A549 (cell line): Measurements from ENCODE around the gene SHANK1.
"Not testable (repeated sequence)": the region's sequence is repeated elsewhere in the genome, so short reads cannot be mapped to it uniquely, and the experiment has no call there.

Experiments used
- EP300 ChIP-seq, 2 experiments: fragments of >200 bp; sonication (Bioruptor Twin); formaldehyde crosslinking; IDR thresholded peaks; 2 replicates in 1 of 2; 3 replicates in 1 of 2; pipeline ENCODE4 v1.6.1; 2016 to 2017
- HOXB5 ChIP-seq: fragments of 250-450 bp; sonication (Bioruptor Pico); IDR thresholded peaks from 2 replicates; pipeline ENCODE4 v1.5.0; 2020; ENCODE audit warnings: mild to moderate bottlenecking, moderate library complexity
- MAFK ChIP-seq: fragments of 450-650 bp; IDR thresholded peaks from 2 replicates; pipeline ENCODE4 v1.6.1; 2014; ENCODE audit not compliant: partially characterized antibody
- MYC ChIP-seq: IDR thresholded peaks from 2 replicates; pipeline ENCODE4 v1.6.1; 2012; ENCODE audit warnings: mild to moderate bottlenecking, inconsistent platforms, low read length, improper control_type of control experiment, borderline replicate concordance
- POLR2A ChIP-seq: IDR thresholded peaks from 2 replicates; pipeline ENCODE4 v1.6.1; 2012; ENCODE audit warnings: mild to moderate bottlenecking, low read length
- POLR2AphosphoS2 ChIP-seq: conservative IDR thresholded peaks from 2 replicates; pipeline ENCODE4 v1.6.1; 2012; ENCODE audit warnings: low read length, improper control_type of control experiment, inconsistent platforms
- RARB ChIP-seq: fragments of 250-450 bp; sonication (Bioruptor Pico); IDR thresholded peaks from 2 replicates; pipeline ENCODE4 v1.8.0; 2021; ENCODE audit warnings: mild to moderate bottlenecking, moderate library complexity
- RCOR1 ChIP-seq: fragments of 150-350 bp; IDR thresholded peaks from 2 replicates; pipeline ENCODE4 v1.6.1; 2014; ENCODE audit warnings: antibody characterized with exemption, low read length, low read depth
- SREBF2 ChIP-seq: fragments of 450-650 bp; IDR thresholded peaks from 2 replicates; pipeline ENCODE4 v1.6.1; 2014; ENCODE audit warnings: mild to moderate bottlenecking, moderate library complexity
- TF ChIP-seq, protein P1 (sequence below): fragments of >200 bp; sonication (Bioruptor Twin); formaldehyde crosslinking; IDR thresholded peaks from 3 replicates; pipeline ENCODE4 v1.5.1; 2016
- TF ChIP-seq, protein P2 (sequence below): fragments of 200-600 bp; sonication (generic); IDR thresholded peaks from 2 replicates; pipeline ENCODE4 v1.6.1; 2016; ENCODE audit warnings: antibody characterized with exemption, mild to moderate bottlenecking, moderate library complexity

- not testable (repeated sequence) for TF ChIP-seq RCOR1; POLR2AphosphoS2; MYC; HOXB5 (CRISPR knock-in tag); EP300 (IDR thresholded peaks at IDR 0.05); POLR2A; RARB (CRISPR knock-in tag); MAFK; SREBF2
- TF ChIP-seq, protein P1, sequence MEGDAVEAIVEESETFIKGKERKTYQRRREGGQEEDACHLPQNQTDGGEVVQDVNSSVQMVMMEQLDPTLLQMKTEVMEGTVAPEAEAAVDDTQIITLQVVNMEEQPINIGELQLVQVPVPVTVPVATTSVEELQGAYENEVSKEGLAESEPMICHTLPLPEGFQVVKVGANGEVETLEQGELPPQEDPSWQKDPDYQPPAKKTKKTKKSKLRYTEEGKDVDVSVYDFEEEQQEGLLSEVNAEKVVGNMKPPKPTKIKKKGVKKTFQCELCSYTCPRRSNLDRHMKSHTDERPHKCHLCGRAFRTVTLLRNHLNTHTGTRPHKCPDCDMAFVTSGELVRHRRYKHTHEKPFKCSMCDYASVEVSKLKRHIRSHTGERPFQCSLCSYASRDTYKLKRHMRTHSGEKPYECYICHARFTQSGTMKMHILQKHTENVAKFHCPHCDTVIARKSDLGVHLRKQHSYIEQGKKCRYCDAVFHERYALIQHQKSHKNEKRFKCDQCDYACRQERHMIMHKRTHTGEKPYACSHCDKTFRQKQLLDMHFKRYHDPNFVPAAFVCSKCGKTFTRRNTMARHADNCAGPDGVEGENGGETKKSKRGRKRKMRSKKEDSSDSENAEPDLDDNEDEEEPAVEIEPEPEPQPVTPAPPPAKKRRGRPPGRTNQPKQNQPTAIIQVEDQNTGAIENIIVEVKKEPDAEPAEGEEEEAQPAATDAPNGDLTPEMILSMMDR: not testable (repeated sequence)
- TF ChIP-seq, protein P2, sequence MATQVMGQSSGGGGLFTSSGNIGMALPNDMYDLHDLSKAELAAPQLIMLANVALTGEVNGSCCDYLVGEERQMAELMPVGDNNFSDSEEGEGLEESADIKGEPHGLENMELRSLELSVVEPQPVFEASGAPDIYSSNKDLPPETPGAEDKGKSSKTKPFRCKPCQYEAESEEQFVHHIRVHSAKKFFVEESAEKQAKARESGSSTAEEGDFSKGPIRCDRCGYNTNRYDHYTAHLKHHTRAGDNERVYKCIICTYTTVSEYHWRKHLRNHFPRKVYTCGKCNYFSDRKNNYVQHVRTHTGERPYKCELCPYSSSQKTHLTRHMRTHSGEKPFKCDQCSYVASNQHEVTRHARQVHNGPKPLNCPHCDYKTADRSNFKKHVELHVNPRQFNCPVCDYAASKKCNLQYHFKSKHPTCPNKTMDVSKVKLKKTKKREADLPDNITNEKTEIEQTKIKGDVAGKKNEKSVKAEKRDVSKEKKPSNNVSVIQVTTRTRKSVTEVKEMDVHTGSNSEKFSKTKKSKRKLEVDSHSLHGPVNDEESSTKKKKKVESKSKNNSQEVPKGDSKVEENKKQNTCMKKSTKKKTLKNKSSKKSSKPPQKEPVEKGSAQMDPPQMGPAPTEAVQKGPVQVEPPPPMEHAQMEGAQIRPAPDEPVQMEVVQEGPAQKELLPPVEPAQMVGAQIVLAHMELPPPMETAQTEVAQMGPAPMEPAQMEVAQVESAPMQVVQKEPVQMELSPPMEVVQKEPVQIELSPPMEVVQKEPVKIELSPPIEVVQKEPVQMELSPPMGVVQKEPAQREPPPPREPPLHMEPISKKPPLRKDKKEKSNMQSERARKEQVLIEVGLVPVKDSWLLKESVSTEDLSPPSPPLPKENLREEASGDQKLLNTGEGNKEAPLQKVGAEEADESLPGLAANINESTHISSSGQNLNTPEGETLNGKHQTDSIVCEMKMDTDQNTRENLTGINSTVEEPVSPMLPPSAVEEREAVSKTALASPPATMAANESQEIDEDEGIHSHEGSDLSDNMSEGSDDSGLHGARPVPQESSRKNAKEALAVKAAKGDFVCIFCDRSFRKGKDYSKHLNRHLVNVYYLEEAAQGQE: not testable (repeated sequence)
These were observed 47.7 kb upstream of the SHANK1 start for GRCh38 chr19:50767263-50767662.
